Activated CD8-positive, alpha-beta T cell treated with anti-CD3 and anti-CD28 coated beads for 36 hours (primary cell): Measurements from ENCODE around the gene C17orf113. TPM values are rescaled to one million over a fixed set of nuclear protein-coding genes. Genes with fewer than 3 reads are reported as not detected.
A peak's percentile ranks its signal among the peaks of the same experiment; 100 is the strongest.

Experiments used
- ATAC-seq: fragments of 200-7000 bp; cut with Tn5 transposase; one replicate; pipeline ENCODE4 v1.10.0; 2021; ENCODE audit warnings: mild to moderate bottlenecking, moderate library complexity
- CTCF ChIA-PET: fragments of 350-600 bp; sonication (Branson Sonifier 250); formaldehyde crosslinking; loops from one replicate; lab custom pipeline; 2021; ENCODE audit warnings: antibody characterized with exemption; lab: Charles Lee
- POLR2A ChIA-PET: fragments of 350-600 bp; sonication (Branson Sonifier 250); formaldehyde crosslinking; loops from one replicate; lab custom pipeline; 2021; ENCODE audit warnings: antibody characterized with exemption; lab: Charles Lee
- DNase-seq: peaks from one replicate; pipeline ENCODE4 v3.0.0-alpha.2; 2020
- H3K27ac Mint-ChIP-seq: one replicate; pipeline ENCODE4 v1.8.0; 2021; ENCODE audit warnings: mild to moderate bottlenecking, mixed read lengths
- H3K27me3 Mint-ChIP-seq: one replicate; pipeline ENCODE4 v1.8.0; 2021; ENCODE audit warnings: mixed read lengths
- H3K36me3 Mint-ChIP-seq: one replicate; pipeline ENCODE4 v1.8.0; 2021; ENCODE audit warnings: low read depth, mixed read lengths
- H3K4me1 Mint-ChIP-seq: one replicate; pipeline ENCODE4 v1.8.0; 2021; ENCODE audit warnings: low read depth, mixed read lengths
- H3K4me3 Mint-ChIP-seq: one replicate; pipeline ENCODE4 v1.8.0; 2021; ENCODE audit warnings: mild to moderate bottlenecking, moderate library complexity, mixed read lengths
- H3K9me3 Mint-ChIP-seq: one replicate; pipeline ENCODE4 v1.8.0; 2021; ENCODE audit warnings: mixed read lengths
- intact Hi-C: fragments of 100-400 bp; cut with micrococcal nuclease; formaldehyde crosslinking; loops from one replicate; pipeline ENCODE4 v1.10.0; 2022
- total RNA-seq, 2 experiments: library from RNA; stranded (reverse); gene quantifications; one replicate each; pipeline ENCODE4 v1.2.3, GENCODE V29; 2021
- TF ChIP-seq, protein P1 (sequence below): fragments of 200-600 bp; IDR thresholded peaks from one replicate; pipeline ENCODE4 v1.8.0; 2022; ENCODE audit warnings: antibody characterized with exemption, mild to moderate bottlenecking

The C17orf113 gene
- total RNA-seq, result under 1 TPM; 0.72 to 0.77 TPM

- ChIA-PET CTCF (interaction anchor here (1.0 to 1.6 kb wide), 8 partner anchors 11 to 51 kb away, joined by 3 to 9 read pairs (median 4); partner anchors contain the start of gene NKIRAS2), POLR2A (interaction anchor here (1.4 kb wide), 1 partner anchor 22 kb away, joined by 3 read pairs; no protein-coding TSS in a partner anchor)
- peak within 1 kb of the TSS; percentile 53 for H3K4me3 Mint-ChIP-seq
- intact Hi-C loops, result no loop called here
- no peak within 1 kb of the TSS for H3K27ac Mint-ChIP-seq
- no peaks in the 10 kb centered on the region for H3K36me3 Mint-ChIP-seq
- no peaks in the 10 kb centered on the region for H3K9me3 Mint-ChIP-seq
- peak; percentile 62 for DNase-seq
- TF ChIP-seq, protein P1, sequence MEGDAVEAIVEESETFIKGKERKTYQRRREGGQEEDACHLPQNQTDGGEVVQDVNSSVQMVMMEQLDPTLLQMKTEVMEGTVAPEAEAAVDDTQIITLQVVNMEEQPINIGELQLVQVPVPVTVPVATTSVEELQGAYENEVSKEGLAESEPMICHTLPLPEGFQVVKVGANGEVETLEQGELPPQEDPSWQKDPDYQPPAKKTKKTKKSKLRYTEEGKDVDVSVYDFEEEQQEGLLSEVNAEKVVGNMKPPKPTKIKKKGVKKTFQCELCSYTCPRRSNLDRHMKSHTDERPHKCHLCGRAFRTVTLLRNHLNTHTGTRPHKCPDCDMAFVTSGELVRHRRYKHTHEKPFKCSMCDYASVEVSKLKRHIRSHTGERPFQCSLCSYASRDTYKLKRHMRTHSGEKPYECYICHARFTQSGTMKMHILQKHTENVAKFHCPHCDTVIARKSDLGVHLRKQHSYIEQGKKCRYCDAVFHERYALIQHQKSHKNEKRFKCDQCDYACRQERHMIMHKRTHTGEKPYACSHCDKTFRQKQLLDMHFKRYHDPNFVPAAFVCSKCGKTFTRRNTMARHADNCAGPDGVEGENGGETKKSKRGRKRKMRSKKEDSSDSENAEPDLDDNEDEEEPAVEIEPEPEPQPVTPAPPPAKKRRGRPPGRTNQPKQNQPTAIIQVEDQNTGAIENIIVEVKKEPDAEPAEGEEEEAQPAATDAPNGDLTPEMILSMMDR, result peak; percentile 46
- peak; percentile 84 for ATAC-seq
- peaks cover 4% of the 10 kb centered on the region for H3K4me1 Mint-ChIP-seq
- H3K27me3 Mint-ChIP-seq, result peaks cover 29% of the 10 kb centered on the region
Observed at GRCh38 chr17:42050393-42051012, at the start of gene C17orf113. Gene C17orf113 (minus strand): TSS chr17:42050601. CDS start chr17:42043376, 7,225 bp downstream.

GRCh38 chr17:42098730-42099399, 48.5 kb upstream of the C17orf113 start:
- H3K27me3 Mint-ChIP-seq, result peaks cover 13% of the 10 kb centered on the region
- no peak overlapping the region for H3K27ac Mint-ChIP-seq
- H3K4me3 Mint-ChIP-seq, result no peak overlapping the region
- no peaks in the 10 kb centered on the region for H3K9me3 Mint-ChIP-seq
- peak; percentile 26 for ATAC-seq
- no peak for DNase-seq
- ChIA-PET CTCF (interaction anchor here (0.7 to 8.2 kb wide), 9 partner anchors 12 to 136 kb away, joined by 3 to 72 read pairs (median 3); partner anchors contain the start of gene NKIRAS2), POLR2A (interaction anchor here (1.0 to 3.5 kb wide), 4 partner anchors 9 to 55 kb away, joined by 3 to 14 read pairs (median 6); partner anchors contain the start of gene DHX58)
- intact Hi-C loops, result no loop called here
- H3K36me3 Mint-ChIP-seq, result no peaks in the 10 kb centered on the region
- TF ChIP-seq, protein P1, result no peak
- peaks cover 9% of the 10 kb centered on the region for H3K4me1 Mint-ChIP-seq

- DNase-seq, result peak; percentile 50
- intact Hi-C loops, result no loop called here
- Mint-ChIP-seq H3K4me3 (peak within 1 kb of the TSS; percentile 45), H3K4me1 (peaks cover 9% of the 10 kb centered on the region), H3K9me3 (no peaks in the 10 kb centered on the region), H3K36me3 (no peaks in the 10 kb centered on the region), H3K27ac (no peak within 1 kb of the TSS), H3K27me3 (peaks cover 13% of the 10 kb centered on the region)
- peak; percentile 66 for ATAC-seq
- TF ChIP-seq, protein P1, result no peak
- ChIA-PET CTCF (interaction anchor here (0.7 to 8.2 kb wide), 14 partner anchors 13 to 391 kb away, joined by 3 to 72 read pairs (median 3); partner anchors contain the start of genes KAT2A and NKIRAS2), POLR2A (interaction anchor here (1.0 to 3.5 kb wide), 5 partner anchors 10 to 78 kb away, joined by 3 to 14 read pairs (median 4); partner anchors contain the start of genes DHX58 and NKIRAS2)
Observed at GRCh38 chr17:42097691-42098631, 47.6 kb upstream of the C17orf113 start, which contains the start of gene ZNF385C. Gene ZNF385C (minus strand): TSS chr17:42098473. CDS start chr17:42063056, 35,417 bp downstream.

GRCh38 chr17:42096360-42097111, 46.1 kb upstream of the C17orf113 start:
- TF ChIP-seq, protein P1, result no peak
- ATAC-seq, result no peak
- Mint-ChIP-seq H3K27ac (no peak overlapping the region), H3K4me3 (no peak overlapping the region), H3K36me3 (no peaks in the 10 kb centered on the region), H3K9me3 (no peaks in the 10 kb centered on the region), H3K4me1 (peaks cover 9% of the 10 kb centered on the region), H3K27me3 (peaks cover 13% of the 10 kb centered on the region)
- ChIA-PET CTCF (interaction anchor here (1.1 to 8.2 kb wide), 7 partner anchors 16 to 390 kb away, joined by 3 to 72 read pairs (median 3); partner anchors contain the start of gene KAT2A), POLR2A (interaction anchor here (1.3 to 3.5 kb wide), 2 partner anchors 17 to 58 kb away, joined by 3 to 14 read pairs; partner anchors contain the start of genes DHX58 and RAB5C)
- no peak for DNase-seq
- intact Hi-C loops, result no loop called here
